Thyroid gland (tissue), 4 donors: Measurements from ENCODE around the gene SRSF1. TPM values are rescaled to one million over a fixed set of nuclear protein-coding genes. Genes with fewer than 3 reads are reported as not detected.
"Not testable (repeated sequence)": the region's sequence is repeated elsewhere in the genome, so short reads cannot be mapped to it uniquely, and the experiment has no call there.

Experiments used
- DNase-seq, 2 donors: peaks; one replicate each; pipeline ENCODE4 v3.0.0-alpha.2; 2019
- H3K27ac ChIP-seq, 3 donors: fragments of 200-600 bp; sonication (generic); 1 replicate in 2 of 3; 2 replicates in 1 of 3; pipeline ENCODE4 v1.5.1; 2016 to 2019; ENCODE audit warnings: mild to moderate bottlenecking in 1 of 3, moderate library complexity in 1 of 3
- H3K27me3 ChIP-seq: fragments of 200-600 bp; sonication (generic); one replicate; pipeline ENCODE4 v1.5.1; 2019
- H3K36me3 ChIP-seq, 2 donors: fragments of 200-600 bp; sonication (generic); one replicate each; pipeline ENCODE4 v1.5.1; 2016 to 2019
- H3K4me1 ChIP-seq, 2 donors: fragments of 200-600 bp; sonication (generic); one replicate each; pipeline ENCODE4 v1.5.1; 2017 to 2019
- H3K4me3 ChIP-seq, 3 donors: fragments of 200-600 bp; sonication (generic); replicated peaks in 1 of 3; 1 replicate in 2 of 3; 2 replicates in 1 of 3; pipeline ENCODE4 v1.5.1; 2016; ENCODE audit warnings: mild to moderate bottlenecking in 1 of 3
- H3K9me3 ChIP-seq: fragments of 200-600 bp; sonication (generic); one replicate; pipeline ENCODE4 v1.5.1; 2017
- POLR2A ChIP-seq, 2 donors: fragments of 450-650 bp; IDR thresholded peaks; one replicate each; pipeline ENCODE4 v1.6.1; 2017; ENCODE audit warnings: antibody characterized with exemption in 2 of 2, mild to moderate bottlenecking in 2 of 2, moderate library complexity in 1 of 2
- WGBS, 2 donors: methylation state at CpG; one replicate each; pipeline ENCODE4 v1.1.5; 2017; 5-methylcytosine and 5-hydroxymethylcytosine counted together
- intact Hi-C: fragments of 100-400 bp; cut with DNase I; formaldehyde crosslinking; loops from one replicate; pipeline ENCODE4 v1.15.1; 2023
- total RNA-seq, 4 donors: library from RNA; depleted of rRNA; stranded (reverse); fragments of >200 nt; gene quantifications; one replicate each; pipeline ENCODE4 v1.2.3, GENCODE V29; 2016
- TF ChIP-seq, protein P1 (sequence below), 6 experiments: fragments of 200-600 bp in 3 of 6; fragments of 450-650 bp in 3 of 6; sonication (generic) in 3 of 6; IDR thresholded peaks; one replicate each; pipeline ENCODE4 v1.5.1; 2016 to 2019; ENCODE audit warnings: antibody characterized with exemption in 6 of 6, mild to moderate bottlenecking in 2 of 6, inconsistent platforms in 1 of 6, moderate library complexity in 1 of 6

The SRSF1 gene
- total RNA-seq, 4 donors from 2014 or later: 181 to 266 (median 214) TPM

- Histone ChIP-seq H3K36me3 (peaks cover 25 to 49% of the 10 kb centered on the region in 2 donors), H3K9me3 (no peaks in the 10 kb centered on the region), H3K27me3 (no peaks in the 10 kb centered on the region), H3K27ac (no peak overlapping the region), H3K4me1 (peaks cover 31 to 40% of the 10 kb centered on the region in 2 donors), H3K4me3 (no peak overlapping the region)
- TF ChIP-seq, protein P1, sequence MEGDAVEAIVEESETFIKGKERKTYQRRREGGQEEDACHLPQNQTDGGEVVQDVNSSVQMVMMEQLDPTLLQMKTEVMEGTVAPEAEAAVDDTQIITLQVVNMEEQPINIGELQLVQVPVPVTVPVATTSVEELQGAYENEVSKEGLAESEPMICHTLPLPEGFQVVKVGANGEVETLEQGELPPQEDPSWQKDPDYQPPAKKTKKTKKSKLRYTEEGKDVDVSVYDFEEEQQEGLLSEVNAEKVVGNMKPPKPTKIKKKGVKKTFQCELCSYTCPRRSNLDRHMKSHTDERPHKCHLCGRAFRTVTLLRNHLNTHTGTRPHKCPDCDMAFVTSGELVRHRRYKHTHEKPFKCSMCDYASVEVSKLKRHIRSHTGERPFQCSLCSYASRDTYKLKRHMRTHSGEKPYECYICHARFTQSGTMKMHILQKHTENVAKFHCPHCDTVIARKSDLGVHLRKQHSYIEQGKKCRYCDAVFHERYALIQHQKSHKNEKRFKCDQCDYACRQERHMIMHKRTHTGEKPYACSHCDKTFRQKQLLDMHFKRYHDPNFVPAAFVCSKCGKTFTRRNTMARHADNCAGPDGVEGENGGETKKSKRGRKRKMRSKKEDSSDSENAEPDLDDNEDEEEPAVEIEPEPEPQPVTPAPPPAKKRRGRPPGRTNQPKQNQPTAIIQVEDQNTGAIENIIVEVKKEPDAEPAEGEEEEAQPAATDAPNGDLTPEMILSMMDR (IDR thresholded peaks at IDR 0.05): no peak
- no peak for TF ChIP-seq POLR2A (IDR thresholded peaks at IDR 0.05)
- intact Hi-C loops: no loop called here
- 92 to 95% methylated on average over 4 of the region's 4 CpGs for WGBS, 2 donors
- no peak for DNase-seq
These were observed 26.5 kb downstream of the SRSF1 start for GRCh38 chr17:57980522-57980921.

DNA sequence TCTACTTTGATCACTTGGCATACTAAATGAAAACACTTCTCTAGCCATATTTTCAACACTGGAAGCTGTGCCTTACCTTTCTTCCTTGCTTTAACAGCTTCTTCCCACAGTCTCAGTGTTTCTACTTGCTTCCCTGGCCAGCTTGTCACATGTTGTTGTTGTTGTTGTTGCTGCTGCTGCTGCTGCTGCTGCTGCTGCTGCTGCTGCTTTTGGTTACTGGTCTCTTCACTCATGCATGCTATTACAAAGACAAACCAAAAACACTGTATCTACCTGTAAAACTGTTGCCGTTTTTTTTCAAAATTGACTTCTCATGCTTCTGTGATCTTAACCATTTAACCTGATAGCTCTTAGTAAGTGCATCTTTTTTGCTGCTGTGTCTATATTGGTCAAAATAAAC is 28.0 kb downstream of the SRSF1 start:
- TF ChIP-seq, protein P1 (IDR thresholded peaks at IDR 0.05): no peak
- no peak for TF ChIP-seq POLR2A (IDR thresholded peaks at IDR 0.05)
- 29 to 33% methylated on average over 1 of the region's 1 CpG for WGBS, 2 donors
- intact Hi-C loops: no loop called here
- no peaks in the 10 kb centered on the region for H3K9me3 ChIP-seq
- peaks cover 35 to 60% of the 10 kb centered on the region in 2 donors for H3K36me3 ChIP-seq
- DNase-seq: no peak
- H3K4me1 ChIP-seq: peaks cover 23 to 33% of the 10 kb centered on the region in 2 donors
- no peak overlapping the region for H3K27ac ChIP-seq
- no peak overlapping the region for H3K4me3 ChIP-seq
- no peaks in the 10 kb centered on the region for H3K27me3 ChIP-seq

DNA sequence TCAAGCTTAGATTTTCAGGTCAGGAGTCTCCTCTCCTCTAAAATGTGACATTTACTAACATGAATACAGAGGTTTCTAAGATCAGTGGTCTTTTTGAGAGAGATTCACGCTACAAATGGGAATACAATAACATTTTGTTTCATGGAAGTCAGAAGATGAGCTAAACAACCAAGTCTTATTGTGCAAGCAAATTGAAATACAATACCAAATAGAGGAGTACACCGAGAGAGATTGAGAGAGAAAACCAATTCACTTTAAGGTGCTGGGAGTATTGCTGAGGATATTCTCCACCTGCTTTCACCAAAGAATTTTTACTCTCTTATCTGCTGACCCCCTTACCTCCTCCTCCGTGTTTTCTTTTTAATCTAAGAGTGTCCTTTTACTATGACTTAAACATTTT is 30.5 kb downstream of the SRSF1 start:
- Histone ChIP-seq H3K4me3 (no peak overlapping the region), H3K27ac (peak overlapping the region in 1 of 3 donors; percentile 23), H3K27me3 (no peaks in the 10 kb centered on the region), H3K4me1 (peaks cover 11 to 13% of the 10 kb centered on the region in 2 donors), H3K36me3 (peaks cover 35 to 77% of the 10 kb centered on the region in 2 donors), H3K9me3 (no peaks in the 10 kb centered on the region)
- no peak for TF ChIP-seq POLR2A (IDR thresholded peaks at IDR 0.05)
- TF ChIP-seq, protein P1 (IDR thresholded peaks at IDR 0.05): no peak
- 84 to 89% methylated on average over 3 of the region's 3 CpGs for WGBS, 2 donors
- intact Hi-C loops: no loop called here
- DNase-seq: no peak

GRCh38 chr17:57975044-57975443 is 32.0 kb downstream of the SRSF1 start:
- Histone ChIP-seq H3K27me3 (no peaks in the 10 kb centered on the region), H3K4me3 (no peak overlapping the region), H3K27ac (peak overlapping the region in 1 of 3 donors; percentile 23), H3K9me3 (no peaks in the 10 kb centered on the region), H3K36me3 (peaks cover 35 to 67% of the 10 kb centered on the region in 2 donors), H3K4me1 (peaks cover 11 to 13% of the 10 kb centered on the region in 2 donors)
- TF ChIP-seq, protein P1 (IDR thresholded peaks at IDR 0.05): no peak
- TF ChIP-seq POLR2A (IDR thresholded peaks at IDR 0.05): no peak
- intact Hi-C loops: no loop called here
- 20 to 36% methylated on average over 1 of the region's 1 CpG for WGBS, 2 donors
- no peak for DNase-seq

DNA sequence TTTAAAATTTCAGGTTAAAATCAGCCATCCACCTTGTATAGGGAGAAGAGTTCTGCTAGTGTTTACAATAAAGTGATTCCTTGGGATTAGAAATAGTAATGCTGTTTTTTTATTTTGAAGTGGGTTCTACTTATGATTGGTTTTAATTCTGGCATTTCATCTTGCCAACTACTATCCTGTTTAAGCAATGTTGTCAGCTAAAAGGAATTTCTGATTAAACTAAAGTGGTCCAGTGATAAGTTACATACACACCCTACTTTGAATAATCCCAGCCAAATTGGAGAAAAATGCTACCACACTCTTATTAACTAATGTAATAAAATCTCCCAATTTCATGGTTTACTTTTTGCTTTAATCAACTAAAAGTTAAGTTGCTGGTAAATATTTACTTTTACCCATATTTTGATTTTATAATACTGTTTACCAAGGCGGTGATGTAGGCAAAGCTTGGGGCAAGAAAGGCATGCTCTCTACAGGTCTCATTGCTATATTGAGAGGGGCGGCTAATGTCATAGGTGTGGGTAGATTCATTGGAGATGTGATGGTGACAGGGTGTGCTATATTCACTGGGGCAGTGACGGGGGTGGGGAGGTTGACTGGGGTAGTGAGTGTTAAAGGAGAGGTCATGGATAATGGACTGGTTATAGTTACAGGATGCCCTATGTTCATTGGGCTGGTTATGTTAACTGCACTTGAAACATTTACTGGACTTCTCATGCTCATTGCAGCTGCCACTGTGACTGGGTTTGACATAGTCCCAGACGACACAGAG is 32.8 kb downstream of the SRSF1 start:
- H3K36me3 ChIP-seq: peaks cover 35 to 62% of the 10 kb centered on the region in 2 donors
- WGBS, 2 donors: 94% methylated on average over 4 of the region's 4 CpGs

More for the DNA sequence above, 32.8 kb downstream of the SRSF1 start:
- intact Hi-C loops, H3K9me3 ChIP-seq, DNase-seq, H3K27me3 ChIP-seq, H3K4me3 ChIP-seq, H3K27ac ChIP-seq: not testable (repeated sequence)
- H3K4me1 ChIP-seq: peaks cover 11 to 13% of the 10 kb centered on the region in 2 donors
